Spleen (tissue), 7 donors: ENCODE measurements around the gene MTFR1L.

Experiments used
- POLR2A ChIP-seq, 3 donors: fragments of 450-650 bp; IDR thresholded peaks; one replicate each; pipeline ENCODE4 v1.5.1; 2017; ENCODE audit warnings: antibody characterized with exemption in 3 of 3, mild to moderate bottlenecking in 1 of 3
- POLR2AphosphoS5 ChIP-seq, 3 donors: sonication (generic); formaldehyde crosslinking; IDR thresholded peaks; one replicate each; pipeline ENCODE4 v1.5.1; 2017; ENCODE audit warnings: antibody characterized with exemption in 3 of 3
- TF ChIP-seq, protein P1 (sequence below), 11 experiments: fragments of 200-600 bp in 7 of 11; fragments of 450-650 bp in 4 of 11; sonication (generic) in 4 of 11; IDR thresholded peaks in 8 of 11; conservative IDR thresholded peaks in 3 of 11; 1 replicate in 7 of 11; 2 replicates in 4 of 11; pipeline versions ENCODE4 v1.4.0 to v1.8.0; 2016 to 2021; ENCODE audit warnings: antibody characterized with exemption in 11 of 11, inconsistent platforms in 4 of 11, mild to moderate bottlenecking in 1 of 11
- donor health status: DM: no; HTN: no; CAD: no; lungs with moderate emphysema.
- donor health status: DM: no; HTN: no; CAD: no.
- donor health status: DM: no; HTN: no; CAD: no.

DNA sequence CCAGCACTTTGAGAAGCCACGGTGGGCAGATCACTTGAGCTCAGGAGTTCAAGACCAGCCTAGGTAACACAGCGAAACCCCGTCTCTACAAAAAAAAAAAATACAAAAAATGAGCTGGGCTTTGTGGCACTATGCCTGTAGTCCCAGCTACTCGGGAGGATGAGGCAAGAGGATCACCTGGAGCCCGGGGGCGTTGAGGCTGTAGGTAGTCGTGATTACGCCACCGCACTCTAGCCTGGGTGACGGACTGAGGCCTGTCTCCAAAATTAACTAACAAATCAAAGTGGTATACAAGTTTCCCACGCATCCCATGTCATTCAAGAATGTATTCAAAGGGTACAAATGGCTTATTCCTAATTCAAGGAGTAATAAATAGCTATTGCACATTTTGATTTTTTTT lies 37.1 kb downstream of the MTFR1L start:
- TF ChIP-seq, protein P1, sequence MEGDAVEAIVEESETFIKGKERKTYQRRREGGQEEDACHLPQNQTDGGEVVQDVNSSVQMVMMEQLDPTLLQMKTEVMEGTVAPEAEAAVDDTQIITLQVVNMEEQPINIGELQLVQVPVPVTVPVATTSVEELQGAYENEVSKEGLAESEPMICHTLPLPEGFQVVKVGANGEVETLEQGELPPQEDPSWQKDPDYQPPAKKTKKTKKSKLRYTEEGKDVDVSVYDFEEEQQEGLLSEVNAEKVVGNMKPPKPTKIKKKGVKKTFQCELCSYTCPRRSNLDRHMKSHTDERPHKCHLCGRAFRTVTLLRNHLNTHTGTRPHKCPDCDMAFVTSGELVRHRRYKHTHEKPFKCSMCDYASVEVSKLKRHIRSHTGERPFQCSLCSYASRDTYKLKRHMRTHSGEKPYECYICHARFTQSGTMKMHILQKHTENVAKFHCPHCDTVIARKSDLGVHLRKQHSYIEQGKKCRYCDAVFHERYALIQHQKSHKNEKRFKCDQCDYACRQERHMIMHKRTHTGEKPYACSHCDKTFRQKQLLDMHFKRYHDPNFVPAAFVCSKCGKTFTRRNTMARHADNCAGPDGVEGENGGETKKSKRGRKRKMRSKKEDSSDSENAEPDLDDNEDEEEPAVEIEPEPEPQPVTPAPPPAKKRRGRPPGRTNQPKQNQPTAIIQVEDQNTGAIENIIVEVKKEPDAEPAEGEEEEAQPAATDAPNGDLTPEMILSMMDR (IDR thresholded peaks at IDR 0.05 in 8 of 11, conservative IDR thresholded peaks at IDR 0.05 in 3 of 11) = no peak
- TF ChIP-seq POLR2A (IDR thresholded peaks at IDR 0.05) (no peak), POLR2AphosphoS5 (IDR thresholded peaks at IDR 0.05) (no peak)
